PC-3 (cell line): Measurements from ENCODE around the gene HDAC11. TPM values are rescaled to one million over a fixed set of nuclear protein-coding genes. Genes with fewer than 3 reads are reported as not detected.
A peak's percentile ranks its signal among the peaks of the same experiment; 100 is the strongest.

Experiments used
- ATAC-seq: fragments of 200-7000 bp; cut with Tn5 transposase; 2 replicates; pipeline ENCODE4 v1.9.1; 2020; ENCODE audit warnings: mild to moderate bottlenecking, moderate library complexity
- BruUV-seq: library from RNA; stranded (reverse); fragments of 400-500 nt; replicated peaks from 2 replicates; lab custom pipeline; 2021; lab: Mats Ljungman, UMichigan
- CTCF ChIA-PET: fragments of 300-600 bp; sonication (Branson Sonifier 250); formaldehyde crosslinking; loops from one replicate; lab custom pipeline; 2022; ENCODE audit warnings: antibody characterized with exemption; lab: Charles Lee
- POLR2A ChIA-PET: fragments of 300-600 bp; sonication (Branson Sonifier 250); formaldehyde crosslinking; loops from one replicate; lab custom pipeline; 2022; ENCODE audit warnings: antibody characterized with exemption; ENCODE audit not compliant: unreplicated experiment; lab: Charles Lee
- DNase-seq: peaks from one replicate; pipeline ENCODE4 v3.0.0-alpha.2; 2015
- H2AFZ ChIP-seq: fragments of 300-600 bp; sonication (generic); 2 replicates; pipeline ENCODE4 v1.6.0; 2016; ENCODE audit warnings: antibody characterized with exemption, low read length
- H3F3A ChIP-seq: fragments of 300-600 bp; sonication (generic); one replicate; pipeline ENCODE4 v1.6.0; 2017; ENCODE audit warnings: antibody characterized with exemption, low read length, control low read depth, mild to moderate bottlenecking; ENCODE audit not compliant: unreplicated experiment
- H3K27ac ChIP-seq: fragments of 300-600 bp; sonication (generic); 2 replicates; pipeline ENCODE4 v1.5.1; 2016; ENCODE audit warnings: mild to moderate bottlenecking, low read length
- H3K27me3 ChIP-seq: fragments of 300-600 bp; sonication (generic); 2 replicates; pipeline ENCODE4 v1.6.1; 2016; ENCODE audit warnings: low read length, mixed read lengths
- H3K36me3 ChIP-seq: fragments of 300-600 bp; sonication (generic); 2 replicates; pipeline ENCODE4 v1.6.1; 2016; ENCODE audit warnings: low read depth, mixed run types, low read length, mixed read lengths
- H3K4me1 ChIP-seq: fragments of 300-600 bp; sonication (generic); 2 replicates; pipeline ENCODE4 v1.5.1; 2016; ENCODE audit warnings: low read length; ENCODE audit not compliant: insufficient read depth
- H3K4me2 ChIP-seq: fragments of 300-600 bp; sonication (generic); 2 replicates; pipeline ENCODE4 v1.6.0; 2016; ENCODE audit warnings: low read length
- H3K4me3 ChIP-seq: fragments of 300-600 bp; sonication (generic); 2 replicates; pipeline ENCODE4 v1.5.1; 2016; ENCODE audit warnings: mild to moderate bottlenecking, low read length, mixed read lengths
- H3K79me2 ChIP-seq: fragments of 300-600 bp; sonication (generic); 2 replicates; pipeline ENCODE4 v1.6.1; 2017; ENCODE audit warnings: low read length, mixed read lengths
- H3K9ac ChIP-seq: fragments of 300-600 bp; sonication (generic); 2 replicates; pipeline ENCODE4 v1.6.0; 2016; ENCODE audit warnings: mild to moderate bottlenecking, low read length
- H3K9me2 ChIP-seq: fragments of 300-600 bp; sonication (generic); replicated peaks from 2 replicates; pipeline ENCODE4 v1.6.1; 2016; ENCODE audit warnings: mixed run types, low read length, mixed read lengths
- H3K9me3 ChIP-seq: fragments of 300-600 bp; sonication (generic); 2 replicates; pipeline ENCODE4 v1.6.1; 2016; ENCODE audit warnings: low read length, mixed read lengths
- H4K20me1 ChIP-seq: fragments of 300-600 bp; sonication (generic); 2 replicates; pipeline ENCODE4 v1.6.1; 2016; ENCODE audit warnings: low read length, mixed read lengths
- CTCF ChIP-seq: fragments of 300-600 bp; sonication (generic); conservative IDR thresholded peaks from 2 replicates; pipeline ENCODE4 v1.5.1; 2017; ENCODE audit warnings: antibody characterized with exemption, low read depth, mild to moderate bottlenecking, low read length
- EZH2 ChIP-seq: fragments of 300-600 bp; sonication (generic); IDR thresholded peaks from one replicate; pipeline ENCODE4 v1.6.1; 2017; ENCODE audit warnings: antibody characterized with exemption, mild to moderate bottlenecking, low read length; ENCODE audit not compliant: unreplicated experiment
- EZH2phosphoT487 ChIP-seq: fragments of 300-600 bp; sonication (generic); IDR thresholded peaks from 2 replicates; pipeline ENCODE4 v1.6.1; 2018; ENCODE audit warnings: mild to moderate bottlenecking, antibody characterized with exemption, low read length, borderline replicate concordance
- intact Hi-C: fragments of 100-400 bp; cut with micrococcal nuclease; formaldehyde crosslinking; loops from 2 replicates; pipeline ENCODE4 v1.9.0; 2023
- total RNA-seq: library from RNA; depleted of rRNA; stranded (reverse); fragments of >200 nt; gene quantifications from 2 replicates; pipeline ENCODE4 v1.2.3, GENCODE V29; 2014

HDAC11 gene
- total RNA-seq, 1 experiment from 2014 or later, result 24.2 TPM

- CTCF ChIA-PET, result no interaction called here
- POLR2A ChIA-PET, result no interaction called here
These were observed 13.3 kb upstream of the HDAC11 start for GRCh38 chr3:13466781-13467180.

DNA sequence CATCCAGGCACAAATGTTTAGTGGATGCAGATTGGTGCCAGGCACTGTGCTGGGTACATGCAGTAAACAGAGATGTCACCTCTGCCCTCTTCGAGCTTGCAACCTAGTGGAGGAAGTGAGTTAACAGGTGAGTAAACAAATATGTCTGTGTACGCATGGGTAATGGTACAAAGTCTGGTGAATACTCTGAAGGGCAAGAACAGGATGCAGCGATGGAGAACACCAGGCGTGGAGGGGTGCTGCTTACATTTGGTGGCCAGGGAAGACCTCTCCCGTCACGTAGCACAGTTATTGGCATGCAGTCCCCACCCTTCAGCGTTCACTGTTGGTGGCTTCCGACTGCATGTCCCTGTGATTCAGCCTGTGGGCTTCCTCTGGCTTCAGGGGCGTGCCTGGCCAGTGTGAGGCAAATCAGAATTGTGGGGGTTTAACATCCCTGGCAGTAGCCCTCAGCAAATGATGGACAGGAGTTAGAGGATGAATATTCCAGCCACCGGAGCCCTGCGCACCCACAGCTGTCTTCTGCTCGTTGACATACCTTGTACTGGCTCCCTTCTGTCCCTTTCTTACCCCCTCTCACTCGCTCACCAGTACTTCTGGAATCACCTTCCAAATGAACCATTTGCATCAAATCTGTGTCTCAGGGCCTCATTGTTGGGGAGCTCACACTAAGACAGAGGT lies 9.1 kb upstream of the HDAC11 start:
- no peaks in the 10 kb centered on the region for H3K27me3 ChIP-seq
- CTCF ChIA-PET, result interaction anchor here (1.0 kb wide), 1 partner anchor 379 kb away, joined by 3 read pairs; no protein-coding TSS in a partner anchor
- no peak overlapping the region for H3K27ac ChIP-seq
- H3K79me2 ChIP-seq, result no peaks in the 10 kb centered on the region
- H3K9ac ChIP-seq, result no peak overlapping the region
- ATAC-seq (peak; percentile 87), DNase-seq (peak; percentile 60)
- H3K4me2 ChIP-seq, result peak overlapping the region; percentile 53
- POLR2A ChIA-PET, result no interaction called here
- TF ChIP-seq EZH2phosphoT487 (no peak), EZH2 (no peak), CTCF (no peak)
- H3K36me3 ChIP-seq, result no peaks in the 10 kb centered on the region
- H3F3A ChIP-seq, result no peaks in the 10 kb centered on the region
- H2AFZ ChIP-seq, result peak overlapping the region; percentile 79
- no peaks in the 10 kb centered on the region for H4K20me1 ChIP-seq
- H3K9me3 ChIP-seq, result no peaks in the 10 kb centered on the region
- intact Hi-C loops, result no loop called here
- peak overlapping the region; percentile 33; the same call in 1 of the 2 replicates for H3K4me3 ChIP-seq
- H3K9me2 ChIP-seq, result no peaks in the 10 kb centered on the region
- BruUV-seq, result no TSS peak
- H3K4me1 ChIP-seq, result peaks cover 17% of the 10 kb centered on the region

More at GRCh38 chr3:13466781-13467180, 13.3 kb upstream of the HDAC11 start:
- H3K4me3 ChIP-seq, result no peak overlapping the region
- TF ChIP-seq EZH2, result no peak
- TF ChIP-seq CTCF, result no peak
- TF ChIP-seq EZH2phosphoT487, result no peak
- no peaks in the 10 kb centered on the region for H3K36me3 ChIP-seq
- H3K4me2 ChIP-seq, result no peak overlapping the region
- H3K27ac ChIP-seq, result no peak overlapping the region
- intact Hi-C loops, result no loop called here
- no TSS peak for BruUV-seq
- H2AFZ ChIP-seq, result no peak overlapping the region
- H3K4me1 ChIP-seq, result peaks cover 12% of the 10 kb centered on the region
- ATAC-seq (no peak), DNase-seq (no peak)
- H3K27me3 ChIP-seq, result no peaks in the 10 kb centered on the region
- no peaks in the 10 kb centered on the region for H3K9me2 ChIP-seq
- H3F3A ChIP-seq, result no peaks in the 10 kb centered on the region
- no peaks in the 10 kb centered on the region for H3K9me3 ChIP-seq
- H3K9ac ChIP-seq, result no peak overlapping the region
- H4K20me1 ChIP-seq, result no peaks in the 10 kb centered on the region
- H3K79me2 ChIP-seq, result no peaks in the 10 kb centered on the region

- no peaks in the 10 kb centered on the region for H4K20me1 ChIP-seq
- H2AFZ ChIP-seq, result no peak overlapping the region
- DNase-seq, result no peak
- H3K27ac ChIP-seq, result no peak overlapping the region
- no peaks in the 10 kb centered on the region for H3K36me3 ChIP-seq
- no peaks in the 10 kb centered on the region for H3F3A ChIP-seq
- intact Hi-C loops, result no loop called here
- ChIA-PET POLR2A (interaction anchor here (0.8 kb wide), 1 partner anchor 8 kb away, joined by 4 read pairs; the partner anchor contains the start of gene HDAC11), CTCF (interaction anchor here (1.0 kb wide), 1 partner anchor 380 kb away, joined by 3 read pairs; no protein-coding TSS in a partner anchor)
- H3K9ac ChIP-seq, result no peak overlapping the region
- no peaks in the 10 kb centered on the region for H3K27me3 ChIP-seq
- no peak for TF ChIP-seq EZH2phosphoT487
- TF ChIP-seq CTCF, result no peak
- no peak for TF ChIP-seq EZH2
- no peak for ATAC-seq
- no peak overlapping the region for H3K4me3 ChIP-seq
- H3K9me3 ChIP-seq, result no peaks in the 10 kb centered on the region
- BruUV-seq, result no TSS peak
- H3K4me1 ChIP-seq, result peaks cover 23% of the 10 kb centered on the region
- H3K79me2 ChIP-seq, result no peaks in the 10 kb centered on the region
- H3K4me2 ChIP-seq, result no peak overlapping the region
- H3K9me2 ChIP-seq, result no peaks in the 10 kb centered on the region
These were observed 7.8 kb upstream of the HDAC11 start for GRCh38 chr3:13472286-13472685.
